Stomach smooth muscle (tissue), 2 donors: ENCODE data around the gene JHY.

Experiments
- H3K27ac ChIP-seq: one replicate; pipeline ENCODE4 v1.7.0; 2013; ENCODE audit warnings: mild to moderate bottlenecking, low read length, inconsistent platforms
- H3K27me3 ChIP-seq, 2 donors: one replicate each; pipeline ENCODE4 v1.7.0; 2013; ENCODE audit warnings: low read length in 2 of 2; ENCODE audit not compliant: insufficient read depth in 2 of 2, control insufficient read depth in 1 of 2
- H3K36me3 ChIP-seq, 2 donors: one replicate each; pipeline ENCODE4 v1.7.0; 2013; ENCODE audit warnings: low read length in 2 of 2; ENCODE audit not compliant: control insufficient read depth in 2 of 2, insufficient read depth in 2 of 2
- H3K4me1 ChIP-seq: one replicate; pipeline ENCODE4 v1.7.0; 2013; ENCODE audit warnings: low read length; ENCODE audit not compliant: control insufficient read depth, insufficient read depth
- H3K4me3 ChIP-seq, 2 donors: one replicate each; pipeline ENCODE4 v1.7.0; 2013; ENCODE audit warnings: low read length in 2 of 2
- H3K9ac ChIP-seq, 2 donors: one replicate each; pipeline ENCODE4 v1.7.0; 2013; ENCODE audit warnings: low read length in 2 of 2, mild to moderate bottlenecking in 1 of 2
- H3K9me3 ChIP-seq, 2 donors: one replicate each; pipeline ENCODE4 v1.7.0; 2013; ENCODE audit warnings: low read length in 2 of 2; ENCODE audit not compliant: control insufficient read depth in 2 of 2
- donor health status: healthy.
- donor health status: Pancreatic carcinoma.

The JHY gene

GRCh38 chr11:122898799-122899198, 16.2 kb downstream of the JHY start:
- H3K36me3 ChIP-seq = no peaks in the 10 kb centered on the region
- no peak overlapping the region for H3K4me3 ChIP-seq
- no peaks in the 10 kb centered on the region for H3K9me3 ChIP-seq
- H3K27me3 ChIP-seq = no peaks in the 10 kb centered on the region
- H3K27ac ChIP-seq = no peak overlapping the region
- H3K4me1 ChIP-seq = no peaks in the 10 kb centered on the region
- no peak overlapping the region for H3K9ac ChIP-seq

DNA sequence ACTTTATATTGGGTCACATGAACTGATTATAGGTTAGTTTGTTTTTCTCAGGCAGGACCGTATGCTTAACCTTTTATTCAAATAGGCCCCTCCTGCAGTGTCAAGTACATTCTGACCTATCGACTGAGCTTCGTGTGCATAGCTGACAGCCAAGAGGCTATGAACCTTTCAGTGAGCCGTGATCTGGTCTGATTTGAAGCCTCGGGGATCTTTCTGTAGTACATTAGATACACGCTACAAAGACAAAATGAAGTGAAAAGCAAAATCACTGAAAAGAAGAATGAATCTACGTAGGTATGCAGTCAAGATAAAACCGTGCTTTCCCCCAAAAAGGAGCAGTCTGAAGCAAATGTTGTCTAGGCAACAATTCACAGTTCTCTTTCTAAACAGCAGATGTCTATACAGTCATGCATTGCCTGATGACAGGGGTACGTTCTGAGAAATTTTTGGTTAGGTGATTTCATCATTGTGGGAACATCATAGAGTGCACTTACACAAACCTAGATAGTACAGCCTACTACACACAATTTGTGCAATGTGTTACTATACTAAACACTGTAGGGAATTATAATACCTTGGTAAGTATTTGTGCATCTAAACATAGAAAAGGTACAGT, 18.1 kb downstream of the JHY start:
- H3K36me3 ChIP-seq = peaks cover 0 to 2% of the 10 kb centered on the region in 2 donors
- no peak overlapping the region for H3K9ac ChIP-seq
- H3K27me3 ChIP-seq = no peaks in the 10 kb centered on the region
- no peak overlapping the region for H3K27ac ChIP-seq
- H3K4me3 ChIP-seq = no peak overlapping the region
- no peaks in the 10 kb centered on the region for H3K9me3 ChIP-seq
- H3K4me1 ChIP-seq = no peaks in the 10 kb centered on the region

GRCh38 chr11:122902951-122903350, 20.4 kb downstream of the JHY start:
- no peaks in the 10 kb centered on the region for H3K4me1 ChIP-seq
- H3K9me3 ChIP-seq = no peaks in the 10 kb centered on the region
- H3K27ac ChIP-seq = no peak overlapping the region
- no peak overlapping the region for H3K4me3 ChIP-seq
- H3K36me3 ChIP-seq = peaks cover 0 to 2% of the 10 kb centered on the region in 2 donors
- no peaks in the 10 kb centered on the region for H3K27me3 ChIP-seq
- no peak overlapping the region for H3K9ac ChIP-seq

DNA sequence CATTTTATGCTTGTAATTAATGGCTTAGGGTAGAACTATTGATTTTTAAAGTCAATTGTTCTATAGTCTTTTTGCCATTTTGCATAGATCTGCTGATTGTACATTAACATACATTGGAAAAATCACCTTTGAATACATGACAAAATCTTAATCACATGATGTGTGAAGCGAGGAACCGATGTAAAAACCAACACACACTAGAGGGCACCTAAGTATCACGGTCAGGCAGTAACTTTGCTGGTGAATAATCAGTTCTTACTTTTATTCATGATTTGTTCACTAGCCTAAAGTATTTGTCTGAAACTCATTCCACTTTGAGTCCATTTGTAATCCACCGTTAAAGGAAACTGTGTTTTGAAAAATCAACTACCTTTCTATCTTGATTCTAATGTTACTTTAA, 28.2 kb downstream of the JHY start:
- Histone ChIP-seq H3K9me3 (no peaks in the 10 kb centered on the region), H3K36me3 (no peaks in the 10 kb centered on the region), H3K27me3 (no peaks in the 10 kb centered on the region), H3K9ac (no peak overlapping the region), H3K27ac (no peak overlapping the region), H3K4me1 (no peaks in the 10 kb centered on the region), H3K4me3 (no peak overlapping the region)

GRCh38 chr11:122917311-122917710, 34.8 kb downstream of the JHY start:
- Histone ChIP-seq H3K9me3 (no peaks in the 10 kb centered on the region), H3K4me3 (no peak overlapping the region), H3K27me3 (no peaks in the 10 kb centered on the region), H3K4me1 (no peaks in the 10 kb centered on the region), H3K27ac (no peak overlapping the region), H3K36me3 (no peaks in the 10 kb centered on the region), H3K9ac (no peak overlapping the region)

DNA sequence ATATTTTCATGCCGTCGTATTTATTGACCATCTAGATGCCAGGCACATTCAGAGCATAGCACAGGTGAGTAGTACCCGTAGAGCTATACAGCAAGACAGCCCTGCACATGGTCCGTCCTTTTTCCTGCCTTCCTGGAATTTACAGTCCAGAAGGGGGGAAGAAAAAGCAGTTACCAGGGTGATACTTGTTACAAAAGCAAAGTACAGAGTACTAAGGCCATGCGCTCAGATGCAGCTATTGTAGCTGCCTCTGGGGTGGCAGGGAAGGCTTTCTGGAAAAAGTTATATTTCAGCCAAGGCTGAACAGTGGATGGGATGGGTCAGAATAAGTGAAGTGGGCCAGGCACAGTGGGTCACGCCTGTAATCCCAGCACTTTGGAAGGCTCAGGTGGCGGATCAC, 36.2 kb downstream of the JHY start:
- Histone ChIP-seq H3K27ac (no peak overlapping the region), H3K4me3 (no peak overlapping the region), H3K9me3 (no peaks in the 10 kb centered on the region), H3K9ac (no peak overlapping the region), H3K27me3 (no peaks in the 10 kb centered on the region), H3K36me3 (no peaks in the 10 kb centered on the region), H3K4me1 (no peaks in the 10 kb centered on the region)

DNA sequence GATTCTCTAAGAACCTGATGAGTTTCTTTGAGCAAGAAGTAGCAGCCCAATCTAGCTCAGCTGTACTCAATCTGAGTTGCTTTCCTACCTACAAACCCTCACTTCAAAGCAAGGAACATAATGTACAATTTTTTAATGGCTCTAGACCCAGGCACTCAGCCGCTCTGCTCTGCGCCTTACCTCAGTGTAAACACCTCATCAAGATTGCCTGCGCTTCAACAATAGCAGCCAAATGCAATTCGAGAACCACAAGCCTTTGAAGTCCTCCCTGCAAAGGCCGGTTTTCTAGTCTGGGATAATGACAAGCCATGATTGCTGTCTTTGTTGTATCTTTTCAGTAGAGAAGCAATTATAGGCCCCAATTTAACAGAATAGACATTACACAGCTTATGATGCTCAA, 38.0 kb downstream of the JHY start:
- H3K9me3 ChIP-seq = no peaks in the 10 kb centered on the region
- no peaks in the 10 kb centered on the region for H3K4me1 ChIP-seq
- H3K27me3 ChIP-seq = no peaks in the 10 kb centered on the region
- no peak overlapping the region for H3K9ac ChIP-seq
- no peak overlapping the region for H3K4me3 ChIP-seq
- H3K36me3 ChIP-seq = no peaks in the 10 kb centered on the region
- no peak overlapping the region for H3K27ac ChIP-seq

DNA sequence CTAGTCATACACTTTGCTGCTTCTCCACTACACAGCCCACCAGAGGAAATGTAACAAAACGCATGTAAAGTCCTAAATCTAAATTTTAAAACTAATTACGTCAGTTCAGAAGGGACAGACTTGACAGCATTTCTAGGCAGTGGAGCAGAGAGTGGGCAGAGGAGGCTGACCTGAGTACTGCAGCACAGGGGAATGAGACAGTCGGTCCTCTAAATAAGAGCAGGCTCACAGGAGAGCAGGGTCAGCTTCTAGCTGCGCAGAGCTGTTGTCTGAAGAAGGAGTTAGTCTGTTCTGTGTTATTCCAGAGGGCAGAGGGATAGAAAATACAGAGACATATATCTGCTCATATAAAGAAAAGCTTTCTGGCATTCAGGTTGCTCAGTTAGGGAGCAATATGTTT, 40.3 kb downstream of the JHY start:
- H3K4me1 ChIP-seq = no peaks in the 10 kb centered on the region
- H3K27ac ChIP-seq = no peak overlapping the region
- no peak overlapping the region for H3K4me3 ChIP-seq
- no peaks in the 10 kb centered on the region for H3K36me3 ChIP-seq
- H3K9ac ChIP-seq = no peak overlapping the region
- no peaks in the 10 kb centered on the region for H3K9me3 ChIP-seq
- H3K27me3 ChIP-seq = no peaks in the 10 kb centered on the region

DNA sequence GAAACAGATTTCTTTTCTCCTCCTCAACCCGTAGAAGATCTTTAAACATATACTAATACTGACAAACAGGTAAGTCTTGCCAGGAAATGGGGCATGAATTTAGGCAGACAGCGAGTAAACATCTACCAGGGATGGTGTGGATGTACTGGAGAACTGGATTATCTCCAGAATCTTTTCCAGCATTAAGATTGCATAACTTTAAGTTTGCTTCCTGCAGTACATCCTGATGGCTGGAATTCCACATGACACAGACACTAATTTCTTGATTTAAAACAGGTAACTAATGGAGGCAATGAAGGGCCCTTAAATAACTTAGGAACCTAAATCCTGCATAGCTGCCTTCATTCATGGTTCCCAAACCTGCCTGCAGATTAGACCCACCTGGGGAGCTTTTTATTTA, 40.7 kb downstream of the JHY start:
- H3K4me3 ChIP-seq = no peak overlapping the region
- H3K9ac ChIP-seq = no peak overlapping the region
- no peaks in the 10 kb centered on the region for H3K4me1 ChIP-seq
- no peaks in the 10 kb centered on the region for H3K9me3 ChIP-seq
- H3K27me3 ChIP-seq = no peaks in the 10 kb centered on the region
- no peak overlapping the region for H3K27ac ChIP-seq
- H3K36me3 ChIP-seq = no peaks in the 10 kb centered on the region

DNA sequence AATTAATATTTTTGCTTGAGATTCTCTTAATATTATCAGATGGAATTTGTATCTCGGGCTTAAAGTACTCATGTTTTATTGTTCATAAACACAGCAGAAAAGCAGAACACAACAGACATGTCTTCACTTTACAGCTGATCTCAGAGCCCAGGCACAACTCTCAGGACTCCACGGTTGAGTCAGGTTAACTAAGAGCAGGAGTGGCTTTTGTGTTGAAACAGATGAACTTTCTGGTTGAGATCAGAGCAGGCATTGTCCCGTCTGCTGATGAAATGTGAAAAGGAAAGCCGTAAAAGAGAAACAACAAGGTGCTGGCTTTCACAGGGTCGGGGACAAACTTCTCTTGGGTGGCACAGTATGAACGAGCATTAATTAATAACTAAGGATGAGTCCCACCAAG, 49.0 kb downstream of the JHY start:
- H3K36me3 ChIP-seq = no peaks in the 10 kb centered on the region
- no peaks in the 10 kb centered on the region for H3K4me1 ChIP-seq
- no peak overlapping the region for H3K9ac ChIP-seq
- no peaks in the 10 kb centered on the region for H3K27me3 ChIP-seq
- H3K27ac ChIP-seq = no peak overlapping the region
- no peaks in the 10 kb centered on the region for H3K9me3 ChIP-seq
- no peak overlapping the region for H3K4me3 ChIP-seq

DNA sequence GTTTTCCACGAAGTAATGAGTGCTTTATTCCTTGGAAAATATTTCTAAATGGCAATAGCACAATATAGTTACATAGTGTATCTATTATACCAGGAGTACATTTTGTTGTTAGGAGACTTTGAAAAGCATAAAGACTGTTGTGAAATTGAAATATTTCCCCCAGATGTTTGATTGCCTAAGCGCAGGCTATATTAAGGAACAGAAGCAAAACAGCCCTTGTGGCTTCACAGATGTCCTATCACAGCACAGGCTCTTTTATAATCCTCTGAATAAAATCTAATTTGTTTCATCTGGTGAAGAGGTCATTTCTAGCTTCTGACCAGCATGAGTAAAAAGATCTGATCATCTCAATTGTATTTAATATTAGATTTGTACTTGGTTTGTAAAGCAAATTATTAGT, 50.9 kb downstream of the JHY start:
- Histone ChIP-seq H3K27me3 (no peaks in the 10 kb centered on the region), H3K9me3 (no peaks in the 10 kb centered on the region), H3K36me3 (no peaks in the 10 kb centered on the region), H3K9ac (no peak overlapping the region), H3K4me1 (no peaks in the 10 kb centered on the region), H3K4me3 (no peak overlapping the region), H3K27ac (no peak overlapping the region)
